Measurements from ENCODE around the gene SOX18.
A peak's percentile ranks its signal among the peaks of the same experiment; 100 is the strongest.

SOX18 gene

DNA sequence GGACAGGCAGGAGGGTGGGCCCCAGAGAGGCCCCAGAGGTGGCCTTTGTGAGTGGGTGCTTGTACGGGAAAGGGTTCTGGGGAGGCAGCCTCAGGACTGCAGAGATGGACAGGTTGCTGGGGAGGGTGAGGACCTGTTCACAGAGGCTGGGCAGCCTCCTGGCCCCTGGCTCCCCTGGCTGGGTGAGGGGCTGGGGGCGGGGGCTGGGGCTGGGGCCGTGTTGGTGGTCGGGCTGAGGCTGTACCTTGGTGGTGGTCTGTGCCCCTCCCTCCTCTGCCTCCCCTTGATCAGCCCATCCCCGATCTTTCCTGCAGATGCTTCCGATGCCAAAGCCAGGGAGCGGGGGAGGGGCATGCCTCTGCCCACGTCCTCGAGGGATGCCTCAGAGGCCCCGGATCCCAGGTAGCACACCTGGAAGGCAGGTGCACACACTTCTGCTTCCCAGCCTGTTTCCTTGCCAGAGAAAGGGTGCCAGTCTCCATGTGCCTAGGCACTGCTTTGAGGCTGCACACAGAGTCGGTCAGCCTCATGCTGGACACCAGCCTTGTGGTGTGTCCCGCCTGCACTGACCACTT, 18.4 kb upstream of the SOX18 start:
- no peak for DNase-seq (ENCODE audit: low spot score)

- no peak for DNase-seq (ENCODE audit: low spot score)
These were observed 17.7 kb upstream of the SOX18 start for GRCh38 chr20:64067005-64067632.

GRCh38 chr20:64065974-64066343, 16.5 kb upstream of the SOX18 start:
- no peak for DNase-seq (ENCODE audit: low spot score)

DNA sequence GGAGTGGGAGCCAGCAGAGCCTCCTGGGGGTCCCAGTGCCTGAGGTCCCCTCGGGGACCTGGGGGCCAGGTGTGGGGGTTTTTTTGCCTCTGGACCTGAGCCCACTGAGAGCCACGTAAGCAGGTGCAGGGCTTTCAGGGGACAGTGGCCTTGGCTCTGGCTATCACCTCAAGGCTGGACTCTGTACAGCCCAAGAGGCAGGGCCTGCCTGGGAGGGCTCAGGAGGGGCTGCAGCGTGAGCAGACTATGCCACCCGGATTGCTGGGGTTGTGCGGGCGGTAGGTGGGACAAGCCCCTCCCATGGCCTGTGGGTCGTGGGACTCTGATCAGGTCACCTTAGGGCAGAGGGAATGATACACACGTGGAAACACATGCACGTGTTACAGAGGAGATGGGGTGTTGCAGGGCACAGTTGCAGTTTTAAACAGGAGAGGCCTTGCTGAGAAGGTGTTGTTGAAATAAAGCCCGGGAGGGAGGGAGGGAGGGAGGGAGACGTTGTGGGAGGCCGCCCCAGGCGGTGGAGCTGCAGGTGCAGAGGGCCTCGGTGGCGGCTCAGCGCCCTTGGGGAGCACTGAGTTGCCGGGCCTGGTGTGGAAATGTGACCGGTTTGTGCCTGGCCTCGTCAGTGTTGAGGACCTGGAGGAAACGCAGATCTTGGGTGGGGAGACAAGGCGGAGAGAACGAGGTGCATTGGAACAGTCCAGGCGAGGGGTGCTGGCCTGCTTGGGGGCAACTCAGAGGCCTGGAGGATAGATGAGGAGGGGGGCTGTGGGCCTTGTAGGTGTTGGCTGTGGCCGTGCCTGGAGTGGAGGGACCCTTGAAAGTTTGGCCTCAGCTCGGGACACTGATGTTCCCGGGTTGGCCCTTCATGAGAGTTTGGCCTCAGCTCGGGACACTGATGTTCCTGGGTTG, 15.9 kb upstream of the SOX18 start:
- DNase-seq (ENCODE audit: low spot score), result peak; percentile 36

- no peak for DNase-seq (ENCODE audit: low spot score)
These were observed 14.8 kb upstream of the SOX18 start for GRCh38 chr20:64064145-64064698.

- no peak for DNase-seq (ENCODE audit: low spot score)
These were observed 14.1 kb upstream of the SOX18 start for GRCh38 chr20:64063389-64064144.

GRCh38 chr20:64062596-64063388, 13.4 kb upstream of the SOX18 start, which contains the start of gene TCEA2:
Gene TCEA2 (plus strand): TSS chr20:64063198. CDS start chr20:64063313, 115 bp downstream.
- peak; percentile 95 for DNase-seq (ENCODE audit: low spot score)

GRCh38 chr20:64062276-64062595, 12.8 kb upstream of the SOX18 start:
- DNase-seq (ENCODE audit: low spot score), result no peak

GRCh38 chr20:64058536-64058935, 9.1 kb upstream of the SOX18 start:
- no peak for DNase-seq (ENCODE audit: low spot score)

DNA sequence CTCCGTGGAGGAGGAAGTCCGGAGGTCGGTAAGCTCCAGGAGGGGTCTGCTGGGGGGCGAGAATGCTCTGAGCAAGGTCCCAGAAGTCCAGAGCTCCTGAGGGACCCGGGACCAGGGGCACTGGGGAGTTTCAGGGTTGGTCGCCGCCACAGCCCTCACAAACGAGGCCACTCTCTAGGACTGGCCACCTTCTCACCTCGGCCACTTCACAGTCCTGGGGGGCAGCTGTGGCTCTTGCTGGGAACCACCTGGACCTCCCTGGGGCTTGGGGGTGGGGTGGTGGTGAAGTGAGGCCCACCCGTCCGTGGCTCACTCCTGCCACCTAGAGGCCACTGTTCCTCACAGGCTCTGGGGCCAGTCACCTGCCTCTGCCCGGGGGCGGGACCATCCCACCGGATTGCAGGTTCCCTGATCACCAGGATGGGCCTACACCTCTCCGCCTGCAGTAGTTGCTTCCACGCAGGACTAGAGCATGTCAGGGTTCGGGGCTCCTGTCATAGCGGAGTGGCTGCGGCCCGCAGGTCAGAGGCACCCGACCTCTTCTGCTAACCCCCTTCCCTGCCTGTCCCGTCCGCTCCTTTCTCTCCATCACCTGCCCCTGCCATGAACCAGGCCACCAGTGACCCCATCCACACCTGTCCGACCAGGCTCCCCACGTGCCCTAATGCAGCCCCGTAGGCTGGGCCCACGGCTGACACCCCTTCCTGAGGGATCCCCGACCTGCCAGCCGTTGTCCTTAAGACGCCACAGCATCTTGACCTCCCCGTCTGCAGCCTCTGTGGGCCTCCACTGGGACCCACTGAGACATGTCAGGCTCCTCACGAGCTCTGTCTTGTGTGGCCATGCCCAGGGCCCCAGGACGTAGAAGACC, 8.4 kb upstream of the SOX18 start:
- peak; percentile 86 for DNase-seq (ENCODE audit: low spot score)

DNA sequence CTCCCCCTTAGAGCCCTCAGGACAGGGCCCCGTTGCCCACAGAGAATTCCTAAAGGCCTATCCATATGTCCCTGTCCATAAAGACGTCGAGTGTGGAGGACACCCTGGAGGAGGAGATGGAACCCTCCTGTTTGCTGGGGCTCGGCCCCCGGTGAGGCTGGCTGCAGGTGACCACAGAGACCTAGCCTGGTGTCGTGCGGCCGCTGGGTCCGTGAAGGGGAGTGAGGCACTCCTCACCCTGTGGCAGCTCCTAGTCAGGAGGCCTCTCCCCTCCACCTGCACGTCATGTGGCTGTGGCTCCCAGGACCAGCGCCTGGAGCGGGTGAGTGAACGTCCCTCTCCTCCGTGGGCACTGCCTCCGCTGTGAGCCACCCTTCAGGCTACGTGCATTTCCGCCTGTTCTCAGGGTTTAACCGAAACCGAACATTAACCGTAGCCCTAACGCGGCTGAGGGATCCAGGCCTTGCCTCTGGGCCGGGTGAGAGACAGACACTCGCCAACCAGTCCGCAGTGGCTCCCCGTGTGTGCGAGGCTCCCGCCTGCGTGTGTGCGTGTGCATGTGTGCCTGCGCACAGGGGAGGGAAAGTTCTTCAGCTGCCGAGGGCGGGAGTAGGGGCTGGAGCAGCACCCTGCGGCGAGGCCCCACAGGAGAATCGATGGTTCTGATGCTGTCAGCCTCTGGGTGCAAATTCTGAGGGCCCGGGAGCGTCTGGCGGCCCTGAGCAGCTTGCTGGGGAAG, 7.6 kb upstream of the SOX18 start:
- DNase-seq (ENCODE audit: low spot score), result no peak

DNA sequence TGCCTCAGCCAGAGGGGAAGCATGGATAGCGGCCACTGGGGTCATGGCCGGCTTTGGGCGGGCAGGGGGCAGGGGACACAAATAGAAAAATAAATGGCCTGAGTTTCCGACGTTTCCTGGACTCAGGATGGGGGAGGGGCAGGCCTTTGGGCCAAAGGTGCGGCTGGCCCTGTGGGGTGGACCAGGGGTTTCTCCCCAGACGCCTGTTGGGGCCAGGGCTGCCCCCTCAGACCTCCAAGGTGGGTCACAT, 7.1 kb upstream of the SOX18 start:
- DNase-seq (ENCODE audit: low spot score), result no peak

DNA sequence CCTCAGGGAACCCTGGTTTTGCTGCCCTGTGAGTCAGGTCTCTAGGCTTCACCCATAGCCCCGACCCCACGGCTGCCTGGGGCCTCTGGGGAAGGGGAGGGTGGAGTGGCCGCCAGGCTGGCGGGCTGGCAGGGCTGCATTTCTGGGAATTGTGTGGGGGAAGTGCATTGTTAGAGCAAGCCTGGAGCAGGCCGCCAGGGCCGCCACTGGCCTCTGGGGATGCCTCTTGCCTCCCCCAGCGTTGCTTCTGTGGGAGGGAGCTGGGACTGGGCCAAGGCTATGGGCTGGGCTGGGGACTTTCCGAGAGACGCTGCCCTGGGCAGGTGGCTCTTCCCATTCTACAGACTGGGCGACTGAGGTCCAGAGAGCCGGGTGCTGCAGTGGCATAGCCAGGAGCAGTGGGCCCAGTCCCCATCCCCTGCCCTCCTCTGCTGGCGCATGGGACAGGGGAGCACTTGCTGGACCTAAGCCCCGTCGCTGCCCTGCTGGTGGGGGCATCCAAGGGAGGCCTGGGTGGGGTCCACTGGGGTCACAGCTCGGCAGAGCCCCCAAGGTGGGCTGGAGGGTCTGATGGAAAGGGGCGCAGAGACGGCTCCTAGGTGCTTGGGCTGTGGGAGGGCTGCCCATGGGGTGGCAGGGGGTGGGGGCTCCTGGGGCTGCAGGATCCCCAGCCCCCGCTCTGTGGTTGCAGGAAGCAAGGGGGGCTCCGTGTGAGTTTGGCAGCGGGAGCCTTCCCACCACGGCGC, 6.6 kb upstream of the SOX18 start:
- DNase-seq (ENCODE audit: low spot score), result no peak

- no peak for DNase-seq (ENCODE audit: low spot score)
These were observed 6.0 kb upstream of the SOX18 start for GRCh38 chr20:64055396-64055892.

DNA sequence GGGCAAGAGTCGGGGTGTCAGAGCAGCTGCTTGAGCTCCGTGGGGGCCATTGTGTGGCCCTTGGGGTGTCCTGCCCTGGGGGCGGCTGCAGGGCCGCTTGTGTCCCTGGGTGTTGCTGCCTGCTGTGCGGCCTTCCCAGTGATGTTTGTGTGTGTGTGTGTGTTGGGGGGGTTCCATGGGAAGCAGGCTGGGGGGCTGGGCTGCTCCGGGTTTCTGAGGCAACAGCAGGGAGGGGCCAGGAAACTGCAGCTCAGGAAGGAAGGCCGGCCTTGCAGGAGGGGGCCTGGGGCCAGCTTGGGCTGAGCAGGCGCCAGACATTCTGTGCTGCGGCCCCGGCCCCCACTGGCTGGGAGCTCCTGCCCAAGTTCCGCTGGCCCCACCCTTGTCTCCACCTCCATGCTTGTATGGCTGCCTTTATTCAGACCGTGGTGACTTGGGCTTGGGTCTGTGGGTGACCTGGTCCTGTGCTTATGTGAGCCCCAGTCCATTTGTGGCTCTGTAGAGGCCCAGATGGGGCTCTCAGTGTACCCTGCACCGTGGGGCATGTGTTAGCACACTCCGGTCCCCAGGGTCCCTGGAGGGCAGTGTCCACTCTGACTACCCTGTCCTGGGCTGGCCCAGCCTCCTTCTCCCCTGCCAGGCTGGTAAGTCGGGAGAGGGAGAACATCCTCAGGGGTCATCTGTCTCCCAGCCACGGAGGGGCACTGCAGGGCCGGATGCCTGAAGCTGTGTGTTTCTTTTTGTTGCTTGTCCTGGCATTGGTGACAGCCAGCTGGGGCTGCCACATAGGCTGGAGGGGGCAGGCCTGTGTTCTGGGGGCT, 4.6 kb upstream of the SOX18 start:
- no peak for DNase-seq (ENCODE audit: low spot score)

- DNase-seq (ENCODE audit: low spot score), result no peak
These were observed 3.8 kb upstream of the SOX18 start for GRCh38 chr20:64052987-64053840.

- DNase-seq (ENCODE audit: low spot score), result no peak
These were observed 2.9 kb upstream of the SOX18 start for GRCh38 chr20:64052326-64052722.
